Esophagus muscularis mucosa (tissue), 4 donors: ENCODE results near the gene SERPING1. TPM values are rescaled to one million over a fixed set of nuclear protein-coding genes. Genes with fewer than 3 reads are reported as not detected.
A peak's percentile ranks its signal among the peaks of the same experiment; 100 is the strongest.

ENCODE experiments used
- DNase-seq: peaks from one replicate; pipeline ENCODE4 v3.0.0-alpha.2; 2017; ENCODE audit errors: extremely low spot score
- H3K27ac ChIP-seq, 4 donors: fragments of 200-600 bp; sonication (generic); replicated peaks in 1 of 4; 1 replicate in 3 of 4; 2 replicates in 1 of 4; pipeline ENCODE4 v1.5.1; 2016 to 2019; ENCODE audit warnings: mild to moderate bottlenecking in 1 of 4
- H3K27me3 ChIP-seq, 4 donors: fragments of 200-600 bp; sonication (generic); one replicate each; pipeline versions ENCODE4 v1.5.1 to v1.6.0; 2016 to 2019
- H3K36me3 ChIP-seq, 4 donors: fragments of 200-600 bp; sonication (generic); one replicate each; pipeline ENCODE4 v1.5.1; 2016 to 2019
- H3K4me1 ChIP-seq, 4 donors: fragments of 200-600 bp; sonication (generic); one replicate each; pipeline ENCODE4 v1.5.1; 2016 to 2019
- H3K4me3 ChIP-seq, 4 donors: fragments of 200-600 bp; sonication (generic); 1 replicate in 2 of 4; 2 replicates in 2 of 4; pipeline ENCODE4 v1.5.1; 2016 to 2019; ENCODE audit warnings: mild to moderate bottlenecking in 4 of 4, moderate library complexity in 1 of 4
- H3K9me3 ChIP-seq, 4 donors: fragments of 200-600 bp; sonication (generic); 1 replicate in 3 of 4; 2 replicates in 1 of 4; pipeline ENCODE4 v1.5.1; 2016 to 2019
- CTCF ChIP-seq, 3 experiments: fragments of 200-600 bp in 2 of 3; fragments of 450-650 bp in 1 of 3; sonication (generic) in 2 of 3; IDR thresholded peaks; one replicate each; pipeline ENCODE4 v1.5.1; 2017 to 2019; ENCODE audit warnings: antibody characterized with exemption in 3 of 3, mild to moderate bottlenecking in 2 of 3, moderate library complexity in 1 of 3
- EP300 ChIP-seq: sonication (generic); formaldehyde crosslinking; IDR thresholded peaks from one replicate; pipeline ENCODE4 v1.6.1; 2017; ENCODE audit warnings: antibody characterized with exemption
- POLR2A ChIP-seq: fragments of 450-650 bp; IDR thresholded peaks from one replicate; pipeline ENCODE4 v1.6.1; 2017; ENCODE audit warnings: antibody characterized with exemption, moderate library complexity, mild to moderate bottlenecking, low read depth
- POLR2AphosphoS5 ChIP-seq, 2 donors: sonication (generic); formaldehyde crosslinking; IDR thresholded peaks; one replicate each; pipeline ENCODE4 v1.6.1; 2017; ENCODE audit warnings: antibody characterized with exemption in 2 of 2
- WGBS: methylation state at CpG from one replicate; pipeline ENCODE4 v1.1.5; 2018; 5-methylcytosine and 5-hydroxymethylcytosine counted together
- intact Hi-C: fragments of 100-400 bp; cut with DNase I; formaldehyde crosslinking; loops from one replicate; pipeline ENCODE4 v1.15.1; 2023
- total RNA-seq, 4 donors: library from RNA; depleted of rRNA; stranded (reverse); fragments of >200 nt; gene quantifications; one replicate each; pipeline versions ENCODE4 v1.1.0 to v1.2.1, GENCODE V29; 2016

SERPING1 gene
- 100 to 1,000 TPM; 290 to 585 (median 569) TPM for total RNA-seq

GRCh38 chr11:57597461-57597915 is at the start of gene SERPING1:
SERPING1 (plus strand) TSS chr11:57597685; CDS start chr11:57598271, 586 bp downstream.
- WGBS, result 22% methylated on average over 6 of the region's 10 CpGs
- peak; percentile 97 for DNase-seq
- Histone ChIP-seq H3K9me3 (no peaks in the 10 kb centered on the region), H3K27me3 (no peaks in the 10 kb centered on the region), H3K4me3 (peak within 1 kb of the TSS; percentile 66 to 77 (median 67)), H3K36me3 (peaks cover 0 to 21% (median 10%) of the 10 kb centered on the region in 4 donors), H3K4me1 (peaks cover 6 to 29% (median 27%) of the 10 kb centered on the region in 4 donors), H3K27ac (peak within 1 kb of the TSS; percentile 86 to 94 (median 88))
- intact Hi-C loops, result no loop called here
- TF ChIP-seq POLR2A, result no peak
- no peak for TF ChIP-seq EP300
- TF ChIP-seq POLR2AphosphoS5 (IDR thresholded peaks at IDR 0.05), result peak in 1 of 2 donors; percentile 60
- TF ChIP-seq CTCF (IDR thresholded peaks at IDR 0.05), result no peak

GRCh38 chr11:57547854-57548377 is 49.6 kb upstream of the SERPING1 start:
- no peak for DNase-seq
- Histone ChIP-seq H3K27me3 (no peaks in the 10 kb centered on the region), H3K9me3 (no peaks in the 10 kb centered on the region), H3K4me1 (peaks cover 0 to 3% (median 0%) of the 10 kb centered on the region in 4 donors), H3K4me3 (no peak overlapping the region), H3K27ac (no peak overlapping the region), H3K36me3 (peaks cover 30 to 67% (median 49%) of the 10 kb centered on the region in 4 donors)
- 46% methylated on average over 6 of the region's 6 CpGs for WGBS
- intact Hi-C loops, result no loop called here
- TF ChIP-seq POLR2A, result no peak

GRCh38 chr11:57549983-57550382 is 47.5 kb upstream of the SERPING1 start:
- TF ChIP-seq EP300 (no peak), POLR2AphosphoS5 (IDR thresholded peaks at IDR 0.05) (no peak), CTCF (IDR thresholded peaks at IDR 0.05) (no peak), POLR2A (no peak)
- Histone ChIP-seq H3K27ac (no peak overlapping the region), H3K9me3 (no peaks in the 10 kb centered on the region), H3K4me1 (peaks cover 0 to 3% (median 0%) of the 10 kb centered on the region in 4 donors), H3K36me3 (peaks cover 41 to 87% (median 70%) of the 10 kb centered on the region in 4 donors), H3K27me3 (no peaks in the 10 kb centered on the region), H3K4me3 (no peak overlapping the region)
- DNase-seq, result no peak
- 88% methylated on average over 8 of the region's 8 CpGs for WGBS
- intact Hi-C loops, result no loop called here

GRCh38 chr11:57551941-57552340 is 45.5 kb upstream of the SERPING1 start:
- Histone ChIP-seq H3K27me3 (no peaks in the 10 kb centered on the region), H3K36me3 (peaks cover 53 to 100% (median 87%) of the 10 kb centered on the region in 4 donors), H3K4me1 (peaks cover 0 to 3% (median 0%) of the 10 kb centered on the region in 4 donors), H3K27ac (no peak overlapping the region), H3K4me3 (no peak overlapping the region), H3K9me3 (no peaks in the 10 kb centered on the region)
- TF ChIP-seq CTCF (IDR thresholded peaks at IDR 0.05) (no peak), POLR2AphosphoS5 (IDR thresholded peaks at IDR 0.05) (no peak), POLR2A (no peak), EP300 (no peak)
- intact Hi-C loops, result no loop called here
- 89% methylated on average over 4 of the region's 4 CpGs for WGBS
- no peak for DNase-seq

GRCh38 chr11:57552479-57552878 is 45.0 kb upstream of the SERPING1 start:
- Histone ChIP-seq H3K27me3 (no peaks in the 10 kb centered on the region), H3K27ac (no peak overlapping the region), H3K4me1 (peaks cover 0 to 3% (median 0%) of the 10 kb centered on the region in 4 donors), H3K4me3 (no peak overlapping the region), H3K36me3 (peaks cover 58 to 100% (median 89%) of the 10 kb centered on the region in 4 donors), H3K9me3 (no peaks in the 10 kb centered on the region)
- TF ChIP-seq EP300 (no peak), POLR2A (no peak), POLR2AphosphoS5 (IDR thresholded peaks at IDR 0.05) (no peak), CTCF (IDR thresholded peaks at IDR 0.05) (no peak)
- WGBS, result 91% methylated on average over 5 of the region's 5 CpGs
- DNase-seq, result no peak
- intact Hi-C loops, result no loop called here
